Measurements from ENCODE around the gene SEMA7A. TPM values are rescaled to one million over a fixed set of nuclear protein-coding genes. Genes with fewer than 3 reads are reported as not detected.

SEMA7A gene
- total and polyA plus RNA-seq, 4 experiments from 2014 or later = 0.10 to 1.9 (median 1.2) TPM; not detected in 1

GRCh38 chr15:74380361-74381189, 53.2 kb downstream of the SEMA7A start:
- CTCF ChIA-PET (ENCODE audit: partially characterized antibody) = interaction anchor here (2.2 to 21.8 kb wide), 2 partner anchors 58 to 109 kb away, joined by 17 to 550 read pairs; partner anchors contain the start of gene SEMA7A
- Mint-ChIP-seq H3K27ac (peak overlapping the region in 1 of 7 donors; percentile 53), H3K27me3 (no peaks in the 10 kb centered on the region), H3K4me1 (peaks cover 9 to 26% (median 18%) of the 10 kb centered on the region in 4 donors), H3K36me3 (no peaks in the 10 kb centered on the region), H3K9me3 (no peaks in the 10 kb centered on the region), H3K4me3 (no peak overlapping the region)
- DNase-seq = no peak
- Histone ChIP-seq H3K27me3 (ENCODE audit: insufficient read depth, low read length) (no peaks in the 10 kb centered on the region), H3K4me1 (ENCODE audit: insufficient read depth, low read length) (peaks cover 33% of the 10 kb centered on the region), H3K9me3 (ENCODE audit: control insufficient read depth in 1 of 2, low read length in 2 of 2) (no peaks in the 10 kb centered on the region), H3K4me3 (ENCODE audit: low read length in 2 of 2) (no peak overlapping the region), H3K36me3 (ENCODE audit: insufficient read depth, low read length) (no peaks in the 10 kb centered on the region), H3K27ac (ENCODE audit: low read depth, low read length) (no peak overlapping the region)
- intact Hi-C loops (cut with micrococcal nuclease) = no loop called here
- POLR2A ChIA-PET (ENCODE audit: partially characterized antibody) = no interaction called here

DNA sequence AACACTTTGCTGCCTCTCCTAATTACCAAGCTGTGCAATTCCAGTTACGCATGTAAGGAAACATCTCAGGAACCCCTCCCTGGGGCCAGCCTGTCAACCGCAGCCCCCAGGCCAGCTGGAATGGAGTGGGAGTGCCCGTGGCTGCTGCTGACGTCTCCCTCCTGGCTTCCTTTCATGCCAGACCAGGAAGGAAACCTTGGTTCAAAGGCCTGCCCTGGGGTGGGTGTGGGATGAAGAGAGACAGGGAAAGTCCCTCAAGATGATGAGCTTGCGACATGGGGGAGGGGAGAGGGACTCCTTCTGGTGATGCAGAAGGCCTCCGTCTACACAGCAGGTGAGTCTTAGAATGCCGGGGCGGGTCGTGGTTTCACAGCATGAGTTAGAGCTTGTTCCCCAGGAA, 54.9 kb downstream of the SEMA7A start:
- intact Hi-C loops (cut with micrococcal nuclease) = loop anchor here (5.0 kb wide), 1 partner anchor 578 kb away; the partner anchor contains the start of gene RPP25
- peak overlapping the region in 1 of 7 donors; percentile 46 for H3K27ac Mint-ChIP-seq
- Histone ChIP-seq H3K4me3 (ENCODE audit: low read length in 2 of 2) (no peak overlapping the region), H3K4me1 (ENCODE audit: insufficient read depth, low read length) (peaks cover 28% of the 10 kb centered on the region), H3K9me3 (ENCODE audit: control insufficient read depth in 1 of 2, low read length in 2 of 2) (no peaks in the 10 kb centered on the region), H3K36me3 (ENCODE audit: insufficient read depth, low read length) (no peaks in the 10 kb centered on the region), H3K27ac (ENCODE audit: low read depth, low read length) (no peak overlapping the region), H3K27me3 (ENCODE audit: insufficient read depth, low read length) (no peaks in the 10 kb centered on the region)
- DNase-seq = peak in 2 of 5 donors; percentile 22 to 70
- CTCF ChIA-PET (ENCODE audit: partially characterized antibody) = interaction anchor here (1.1 to 21.8 kb wide), 5 partner anchors 24 to 389 kb away, joined by 3 to 550 read pairs (median 3); partner anchors contain the start of gene SEMA7A
- no peaks in the 10 kb centered on the region for H3K27me3 Mint-ChIP-seq
- H3K4me3 Mint-ChIP-seq = no peak overlapping the region
- POLR2A ChIA-PET (ENCODE audit: partially characterized antibody) = no interaction called here
- H3K36me3 Mint-ChIP-seq = no peaks in the 10 kb centered on the region
- no peaks in the 10 kb centered on the region for H3K9me3 Mint-ChIP-seq
- peaks cover 11 to 24% (median 19%) of the 10 kb centered on the region in 4 donors for H3K4me1 Mint-ChIP-seq

DNA sequence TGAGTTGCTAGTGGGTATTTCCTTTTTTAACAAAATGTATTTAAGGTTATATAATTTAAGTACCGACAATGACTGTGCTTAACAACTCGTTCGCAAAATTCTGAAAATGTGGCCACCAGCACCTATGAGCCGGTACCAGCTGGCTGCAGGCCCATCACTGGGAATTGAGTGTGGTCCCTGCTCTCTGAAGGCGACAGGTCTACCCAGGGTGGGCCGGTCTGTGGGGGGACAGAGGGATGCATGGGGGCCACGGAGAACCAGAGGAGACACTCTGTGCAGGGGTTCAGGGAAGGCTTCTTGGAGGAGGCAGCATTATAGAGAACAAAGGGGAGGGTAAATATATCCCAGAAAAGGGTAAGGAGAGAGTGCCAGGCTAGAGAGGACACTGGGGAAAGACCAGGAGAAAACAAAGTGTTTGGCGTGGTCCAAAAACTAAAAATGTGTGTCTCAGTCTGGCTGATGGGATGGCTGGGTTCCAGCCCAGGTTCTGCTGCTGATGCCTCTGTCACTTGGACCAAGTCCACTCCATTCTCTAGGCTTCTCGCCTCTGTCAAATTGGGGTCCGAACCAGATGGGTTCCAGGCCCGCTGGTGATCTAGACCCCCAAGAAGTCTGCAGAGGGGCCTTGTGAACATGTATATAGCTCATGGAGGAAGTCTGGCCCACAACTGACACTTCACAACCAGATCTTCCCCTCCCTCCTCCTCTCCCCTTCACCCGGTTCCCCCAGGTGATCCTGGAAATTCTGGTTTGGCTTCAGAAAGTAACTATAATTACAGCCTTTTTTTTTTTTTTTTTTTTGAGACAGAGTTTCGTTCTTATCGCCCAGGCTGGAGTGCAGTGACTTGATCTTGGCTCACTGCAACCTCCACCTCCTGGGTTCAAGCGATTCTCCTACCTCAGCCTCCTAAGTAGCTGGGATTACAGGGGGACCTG, 55.7 kb downstream of the SEMA7A start:
- Histone ChIP-seq H3K9me3 (ENCODE audit: control insufficient read depth in 1 of 2, low read length in 2 of 2) (no peaks in the 10 kb centered on the region), H3K27me3 (ENCODE audit: insufficient read depth, low read length) (no peaks in the 10 kb centered on the region), H3K4me1 (ENCODE audit: insufficient read depth, low read length) (peaks cover 22% of the 10 kb centered on the region), H3K27ac (ENCODE audit: low read depth, low read length) (no peak overlapping the region), H3K36me3 (ENCODE audit: insufficient read depth, low read length) (no peaks in the 10 kb centered on the region), H3K4me3 (ENCODE audit: low read length in 2 of 2) (no peak overlapping the region)
- no peak for DNase-seq
- Mint-ChIP-seq H3K4me3 (peak overlapping the region in 1 of 8 donors; percentile 35), H3K4me1 (peaks cover 6 to 26% (median 15%) of the 10 kb centered on the region in 4 donors), H3K27me3 (no peaks in the 10 kb centered on the region), H3K27ac (peak overlapping the region in 1 of 7 donors; percentile 46), H3K36me3 (no peaks in the 10 kb centered on the region), H3K9me3 (no peaks in the 10 kb centered on the region)
- CTCF ChIA-PET (ENCODE audit: partially characterized antibody) = interaction anchor here (0.7 to 21.8 kb wide), 5 partner anchors 25 to 390 kb away, joined by 3 to 550 read pairs (median 4); partner anchors contain the start of gene SEMA7A
- intact Hi-C loops (cut with micrococcal nuclease) = loop anchor here (5.0 kb wide), 1 partner anchor 579 kb away; the partner anchor contains the start of gene RPP25
- POLR2A ChIA-PET (ENCODE audit: partially characterized antibody) = no interaction called here

- no peaks in the 10 kb centered on the region for H3K27me3 Mint-ChIP-seq
- no peak overlapping the region for H3K4me3 Mint-ChIP-seq
- Histone ChIP-seq H3K4me1 (ENCODE audit: insufficient read depth, low read length) (peaks cover 22% of the 10 kb centered on the region), H3K9me3 (ENCODE audit: control insufficient read depth in 1 of 2, low read length in 2 of 2) (no peaks in the 10 kb centered on the region), H3K36me3 (ENCODE audit: insufficient read depth, low read length) (no peaks in the 10 kb centered on the region), H3K4me3 (ENCODE audit: low read length in 2 of 2) (no peak overlapping the region), H3K27me3 (ENCODE audit: insufficient read depth, low read length) (no peaks in the 10 kb centered on the region), H3K27ac (ENCODE audit: low read depth, low read length) (no peak overlapping the region)
- intact Hi-C loops (cut with micrococcal nuclease) = loop anchor here (5.0 kb wide), 1 partner anchor 580 kb away; the partner anchor contains the start of gene RPP25
- DNase-seq = no peak
- peaks cover 0 to under 1% (median 0%) of the 10 kb centered on the region in 8 donors for H3K9me3 Mint-ChIP-seq
- H3K36me3 Mint-ChIP-seq = no peaks in the 10 kb centered on the region
- POLR2A ChIA-PET (ENCODE audit: partially characterized antibody) = no interaction called here
- H3K4me1 Mint-ChIP-seq = peaks cover 6 to 26% (median 15%) of the 10 kb centered on the region in 4 donors
- peak overlapping the region in 2 of 7 donors; percentile 15 to 21 for H3K27ac Mint-ChIP-seq
- CTCF ChIA-PET (ENCODE audit: partially characterized antibody) = interaction anchor here (1.6 to 21.8 kb wide), 2 partner anchors 62 to 260 kb away, joined by 4 to 550 read pairs; partner anchors contain the start of gene SEMA7A
Measured at GRCh38 chr15:74376825-74377581, 56.8 kb downstream of the SEMA7A start.

GRCh38 chr15:74376226-74376625, 57.5 kb downstream of the SEMA7A start:
- H3K36me3 Mint-ChIP-seq = no peaks in the 10 kb centered on the region
- Histone ChIP-seq H3K4me1 (ENCODE audit: insufficient read depth, low read length) (peaks cover 22% of the 10 kb centered on the region), H3K36me3 (ENCODE audit: insufficient read depth, low read length) (no peaks in the 10 kb centered on the region), H3K27me3 (ENCODE audit: insufficient read depth, low read length) (no peaks in the 10 kb centered on the region), H3K4me3 (ENCODE audit: low read length in 2 of 2) (no peak overlapping the region), H3K9me3 (ENCODE audit: control insufficient read depth in 1 of 2, low read length in 2 of 2) (no peaks in the 10 kb centered on the region), H3K27ac (ENCODE audit: low read depth, low read length) (no peak overlapping the region)
- peak overlapping the region in 1 of 8 donors; percentile 49 for H3K4me3 Mint-ChIP-seq
- H3K4me1 Mint-ChIP-seq = peaks cover 6 to 26% (median 15%) of the 10 kb centered on the region in 4 donors
- DNase-seq = no peak
- H3K9me3 Mint-ChIP-seq = peaks cover 0 to 3% (median 0%) of the 10 kb centered on the region in 8 donors
- H3K27ac Mint-ChIP-seq = no peak overlapping the region
- intact Hi-C loops (cut with micrococcal nuclease) = loop anchor here (5.0 kb wide), 1 partner anchor 581 kb away; the partner anchor contains the start of gene RPP25
- ChIA-PET POLR2A (ENCODE audit: partially characterized antibody) (interaction anchor here (1.1 to 2.4 kb wide), 2 partner anchors 8 to 85 kb away, joined by 3 to 16 read pairs; partner anchors contain the start of gene UBL7), CTCF (ENCODE audit: partially characterized antibody) (interaction anchor here (0.8 to 21.8 kb wide), 11 partner anchors 9 to 393 kb away, joined by 3 to 550 read pairs (median 6); partner anchors contain the start of genes CYP11A1 and SEMA7A)
- H3K27me3 Mint-ChIP-seq = no peaks in the 10 kb centered on the region

DNA sequence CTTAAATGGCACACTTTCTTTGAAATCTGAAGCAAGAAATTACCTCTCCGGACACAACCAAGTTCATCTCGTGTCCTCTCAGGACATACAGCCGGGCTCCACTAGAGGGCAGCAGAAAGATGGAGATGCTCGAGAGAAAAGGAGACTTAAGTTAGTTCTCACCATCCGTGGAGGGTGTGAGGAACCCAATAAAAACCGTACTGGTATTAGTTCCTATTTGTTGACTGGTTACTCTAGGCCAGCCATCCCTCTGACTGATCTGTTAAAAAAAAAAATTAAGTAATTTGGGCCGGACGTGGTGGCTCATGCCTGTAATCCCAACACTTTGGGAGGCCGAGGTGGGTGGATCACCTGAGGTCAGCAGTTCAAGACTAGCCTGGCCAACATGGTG, 58.5 kb downstream of the SEMA7A start:
- no peaks in the 10 kb centered on the region for H3K27me3 ChIP-seq (ENCODE audit: insufficient read depth, low read length)
- H3K27ac ChIP-seq (ENCODE audit: low read depth, low read length) = no peak overlapping the region
- peak; percentile 71 to 83 (median 74) for DNase-seq
- peak overlapping the region in 6 of 7 donors; percentile 9 to 83 (median 49) for H3K27ac Mint-ChIP-seq
- H3K9me3 ChIP-seq (ENCODE audit: control insufficient read depth in 1 of 2, low read length in 2 of 2) = no peaks in the 10 kb centered on the region
- intact Hi-C loops (cut with micrococcal nuclease) = loop anchor here (5.0 kb wide), 1 partner anchor 582 kb away; the partner anchor contains the start of gene RPP25
- H3K36me3 Mint-ChIP-seq = no peaks in the 10 kb centered on the region
- peak overlapping the region; percentile 49 to 88 (median 84) for H3K4me3 Mint-ChIP-seq
- POLR2A ChIA-PET (ENCODE audit: partially characterized antibody) = interaction anchor here (1.1 to 2.4 kb wide), 4 partner anchors 9 to 240 kb away, joined by 3 to 16 read pairs (median 6); partner anchors contain the start of genes CLK3, SEMA7A and UBL7
- no peak overlapping the region for H3K4me3 ChIP-seq (ENCODE audit: low read length in 2 of 2)
- CTCF ChIA-PET (ENCODE audit: partially characterized antibody) = interaction anchor here (0.8 to 21.8 kb wide), 16 partner anchors 7 to 394 kb away, joined by 3 to 550 read pairs (median 6); partner anchors contain the start of genes CYP11A1 and SEMA7A
- no peaks in the 10 kb centered on the region for H3K36me3 ChIP-seq (ENCODE audit: insufficient read depth, low read length)
- peaks cover 0 to 3% (median 0%) of the 10 kb centered on the region in 8 donors for H3K9me3 Mint-ChIP-seq
- peaks cover 0 to 5% of the 10 kb centered on the region in 2 donors for H3K27me3 Mint-ChIP-seq
- H3K4me1 ChIP-seq (ENCODE audit: insufficient read depth, low read length) = peaks cover 22% of the 10 kb centered on the region
- peaks cover 6 to 26% (median 15%) of the 10 kb centered on the region in 4 donors for H3K4me1 Mint-ChIP-seq
